NCI-H187 treated with DMSO at 0.1 percent for 48 hours (cell line): ENCODE data around the gene APAF1.

ENCODE experiments used
- DNase-seq: peaks from one replicate; lab custom pipeline; 2025; lab: John Stamatoyannopoulos, UW

APAF1 gene

GRCh38 chr12:98660521-98660920 lies 15.4 kb downstream of the APAF1 start:
- no peak for DNase-seq

DNA sequence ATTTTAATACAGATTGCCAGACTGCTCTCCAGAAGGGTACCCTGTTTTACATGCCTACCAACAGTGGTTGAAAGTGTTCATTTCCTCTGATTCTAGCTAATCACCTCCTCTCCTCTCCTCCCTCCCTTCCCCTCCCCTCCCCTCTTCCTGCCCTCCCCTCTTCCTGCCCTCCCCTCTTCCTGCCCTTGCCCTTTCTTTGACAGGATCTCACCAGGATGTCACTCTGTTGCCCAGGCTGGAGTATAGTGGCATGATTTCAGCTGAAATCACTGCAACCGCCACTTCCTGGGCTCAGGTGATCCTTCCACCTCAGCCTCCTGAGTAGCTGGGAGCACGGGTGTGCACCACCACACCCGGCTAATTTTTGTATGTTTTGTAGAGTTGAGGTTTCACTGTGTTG lies 24.7 kb downstream of the APAF1 start:
- DNase-seq, result no peak

DNA sequence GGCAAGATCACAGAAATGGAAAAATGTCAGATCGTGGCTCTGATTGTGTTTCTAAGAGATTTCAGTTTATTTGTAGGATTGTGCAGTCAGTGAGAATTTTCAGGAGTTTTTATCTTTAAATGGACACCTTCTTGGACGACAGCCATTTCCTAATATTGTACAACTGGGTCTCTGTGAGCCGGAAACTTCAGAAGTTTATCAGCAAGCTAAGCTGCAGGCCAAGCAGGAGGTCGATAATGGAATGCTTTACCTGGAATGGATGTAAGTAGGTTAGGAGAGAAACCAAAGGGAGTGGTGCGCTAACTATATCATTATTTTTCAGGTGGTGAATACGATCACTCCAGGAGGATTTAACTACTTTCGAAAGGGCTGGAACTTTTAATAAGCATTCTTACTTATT lies 26.4 kb downstream of the APAF1 start:
- DNase-seq, result no peak

- DNase-seq, result no peak
Measured at GRCh38 chr12:98674841-98675240, 29.8 kb downstream of the APAF1 start.

DNA sequence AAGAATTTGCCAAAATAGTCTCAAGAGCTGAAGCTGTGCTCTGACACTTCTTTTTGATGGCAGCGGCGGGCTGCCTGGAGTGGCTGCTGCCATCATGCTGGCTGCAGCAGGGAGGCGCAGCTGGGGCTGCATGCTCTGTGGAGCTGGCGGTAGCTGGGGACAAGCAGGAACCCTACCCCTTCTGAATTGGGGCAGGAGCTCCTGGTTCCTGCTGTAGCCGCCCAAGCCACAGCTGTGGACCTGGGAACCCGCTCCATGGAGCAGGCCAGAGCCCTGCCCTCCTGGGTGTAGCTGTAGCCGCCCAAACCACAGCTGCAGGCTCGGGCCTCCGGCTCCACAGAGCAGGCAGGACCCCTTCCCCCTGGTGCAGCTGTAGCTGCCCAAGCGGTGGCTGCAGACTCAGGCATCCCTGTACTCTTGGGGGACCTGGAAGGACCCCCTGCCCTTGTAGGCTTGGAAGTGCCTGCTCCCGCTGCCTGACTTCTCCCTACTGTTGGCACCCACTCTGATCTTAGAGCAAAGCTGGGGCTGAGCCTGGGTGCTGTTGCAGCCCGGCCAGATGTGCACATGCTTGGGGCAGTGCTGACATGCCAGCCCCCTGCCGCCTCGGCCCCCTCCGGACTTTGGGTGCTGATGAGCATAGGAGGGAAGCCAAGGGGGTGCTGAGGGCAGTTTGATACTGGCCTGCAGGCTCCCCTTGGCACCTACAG lies 33.3 kb downstream of the APAF1 start:
- DNase-seq, result no peak

DNA sequence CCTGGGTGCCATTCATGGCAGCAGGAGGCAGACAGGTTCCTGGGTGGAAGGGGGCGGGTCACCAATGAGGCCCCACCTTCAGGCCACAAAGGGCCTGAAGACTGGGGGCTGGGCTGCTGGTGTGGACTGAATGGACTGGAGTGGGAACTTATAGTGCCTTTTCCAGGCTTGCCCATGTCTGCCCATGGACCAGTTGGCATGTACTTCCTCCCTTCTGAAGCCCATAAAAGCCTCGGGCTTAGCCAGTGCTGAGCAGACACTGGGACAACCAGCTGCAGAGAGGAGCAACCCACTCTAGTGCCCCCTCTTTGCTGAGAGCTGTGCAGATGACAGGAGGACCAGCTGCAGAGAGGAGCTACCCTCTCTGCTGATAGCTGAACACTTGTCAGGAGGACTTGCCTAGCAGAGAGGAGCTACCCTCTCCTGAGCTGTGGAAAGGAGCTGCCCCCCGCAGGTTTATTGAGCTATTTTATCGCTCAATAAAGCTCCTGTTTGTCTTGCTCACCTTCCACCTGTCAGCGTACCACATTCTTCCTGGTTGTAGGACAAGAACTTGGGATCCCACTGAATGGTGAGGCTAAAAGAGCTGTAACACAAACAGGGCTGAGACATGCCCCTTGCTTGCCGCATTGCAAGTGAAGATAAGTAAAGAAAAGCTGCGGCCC lies 34.0 kb downstream of the APAF1 start:
- DNase-seq, result no peak

- DNase-seq, result no peak
Measured at GRCh38 chr12:98679611-98680005, 34.5 kb downstream of the APAF1 start.

- DNase-seq, result no peak
Measured at GRCh38 chr12:98684199-98684598, 39.1 kb downstream of the APAF1 start.

GRCh38 chr12:98686603-98687002 lies 41.5 kb downstream of the APAF1 start:
- no peak for DNase-seq

- DNase-seq, result no peak
Measured at GRCh38 chr12:98691351-98691750, 46.3 kb downstream of the APAF1 start.

DNA sequence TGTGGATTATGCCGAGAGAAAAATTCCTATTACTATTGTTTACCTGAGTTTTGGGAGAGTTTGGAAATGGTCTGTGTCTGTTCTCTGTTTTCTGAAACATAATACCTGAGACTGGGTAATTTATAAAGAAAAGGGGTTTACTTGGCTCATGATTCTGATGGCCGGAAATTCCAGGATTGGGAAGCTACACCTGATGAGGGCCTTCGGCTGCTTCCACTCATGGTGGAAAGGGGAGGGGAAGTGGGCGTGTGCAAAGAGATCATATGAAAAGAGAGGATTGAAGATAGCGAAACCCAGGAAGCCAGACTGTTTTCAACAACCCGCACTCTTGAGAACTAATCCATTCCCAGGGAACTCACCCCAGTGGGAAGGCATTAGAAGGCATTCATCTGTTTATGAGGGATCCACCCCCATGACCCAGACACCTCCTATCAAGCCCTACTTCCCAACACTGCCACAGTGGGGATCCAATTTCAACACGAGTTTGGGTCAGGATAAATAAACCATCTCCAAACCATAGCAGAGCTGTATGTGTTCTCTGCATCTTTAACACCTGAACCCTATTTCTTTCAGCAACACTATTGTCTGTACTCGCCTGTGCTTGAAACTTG lies 51.1 kb downstream of the APAF1 start:
- no peak for DNase-seq

DNA sequence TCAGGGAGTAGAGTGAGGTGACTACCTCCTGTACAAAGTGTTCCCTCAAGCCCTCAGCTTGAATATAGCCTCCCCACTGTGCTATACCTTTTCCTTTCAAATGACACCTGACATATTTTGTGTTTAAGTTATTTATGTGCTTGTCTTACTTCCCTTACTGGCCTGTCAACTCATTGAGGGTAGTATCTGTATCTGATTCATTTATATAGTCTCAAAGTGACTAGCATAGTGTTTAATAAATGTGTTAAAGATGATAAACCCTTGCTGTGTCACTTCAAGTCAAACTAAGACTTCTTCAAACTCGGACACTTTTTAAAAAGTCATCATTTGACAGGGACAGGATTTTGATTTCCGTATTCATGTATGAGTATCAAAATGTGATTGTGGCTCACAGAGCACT lies 52.1 kb downstream of the APAF1 start:
- no peak for DNase-seq

- peak; percentile 33 for DNase-seq
Measured at GRCh38 chr12:98698603-98699463, 53.7 kb downstream of the APAF1 start.

DNA sequence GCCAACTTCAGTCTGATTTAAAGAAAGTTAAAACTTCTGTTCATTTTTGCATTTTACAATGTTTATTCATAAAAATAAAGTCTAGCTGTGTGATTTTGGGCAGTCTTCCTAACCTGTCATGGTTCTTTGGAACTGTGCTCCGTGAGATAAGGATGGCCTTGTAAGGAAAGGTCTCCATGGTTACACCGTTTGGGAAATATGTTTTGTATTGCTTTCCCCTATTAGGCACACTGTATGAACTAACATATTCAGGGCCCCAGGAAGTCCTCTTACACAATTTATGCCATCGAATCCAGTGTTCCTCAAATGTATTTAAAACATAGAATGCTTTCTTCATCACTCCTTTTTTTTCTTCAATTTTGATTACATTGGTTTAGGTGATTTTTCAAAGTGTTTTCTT lies 54.5 kb downstream of the APAF1 start:
- DNase-seq, result no peak

GRCh38 chr12:98701166-98701565 lies 56.1 kb downstream of the APAF1 start:
- DNase-seq, result no peak

GRCh38 chr12:98709022-98709421 lies 63.9 kb downstream of the APAF1 start:
- DNase-seq, result no peak

DNA sequence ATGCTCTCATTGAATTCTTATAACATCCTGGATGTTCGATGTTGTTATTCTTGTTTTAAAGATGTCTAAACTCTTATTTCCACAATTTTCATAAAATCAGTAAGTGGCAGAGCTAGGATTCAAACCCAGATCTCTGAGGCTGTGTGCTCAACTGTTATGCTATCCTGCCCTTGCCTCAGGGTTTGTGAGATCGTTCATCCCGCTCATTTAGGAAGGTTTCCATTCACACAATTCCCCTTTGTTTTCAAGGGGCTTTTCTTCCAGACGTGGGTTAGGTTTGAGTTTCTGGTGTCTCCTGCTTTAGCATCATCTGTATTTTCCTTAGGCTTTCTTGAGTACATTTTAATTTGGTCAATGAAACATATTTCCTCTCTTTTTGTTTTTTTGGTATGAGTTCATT lies 69.3 kb downstream of the APAF1 start:
- DNase-seq, result no peak

- DNase-seq, result no peak
Measured at GRCh38 chr12:98719515-98720504, 74.7 kb downstream of the APAF1 start.

DNA sequence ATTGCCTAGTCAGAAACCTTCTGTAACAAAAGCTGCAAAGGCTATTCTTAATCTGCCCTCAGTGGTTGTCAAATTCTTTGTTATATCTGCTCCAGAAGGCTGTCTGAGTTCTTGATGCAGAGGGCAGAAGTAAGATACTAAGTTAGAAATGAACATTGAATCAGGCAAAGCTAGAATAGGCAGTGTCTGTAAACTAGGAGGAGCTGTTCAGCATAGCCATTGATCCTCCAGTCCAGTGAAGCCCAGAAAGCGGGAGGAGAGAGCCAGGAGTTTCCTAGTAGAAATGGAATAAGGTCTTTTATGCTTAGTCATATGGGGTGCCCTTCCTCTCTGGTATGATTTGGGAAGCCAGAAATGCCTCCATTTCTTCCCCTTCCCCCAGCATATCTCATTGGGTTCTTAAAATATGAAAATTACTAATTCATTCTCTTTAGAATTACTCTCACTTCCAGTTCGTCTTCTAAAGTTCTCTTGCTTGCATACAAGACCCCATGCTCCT lies 76.2 kb downstream of the APAF1 start:
- no peak for DNase-seq

DNA sequence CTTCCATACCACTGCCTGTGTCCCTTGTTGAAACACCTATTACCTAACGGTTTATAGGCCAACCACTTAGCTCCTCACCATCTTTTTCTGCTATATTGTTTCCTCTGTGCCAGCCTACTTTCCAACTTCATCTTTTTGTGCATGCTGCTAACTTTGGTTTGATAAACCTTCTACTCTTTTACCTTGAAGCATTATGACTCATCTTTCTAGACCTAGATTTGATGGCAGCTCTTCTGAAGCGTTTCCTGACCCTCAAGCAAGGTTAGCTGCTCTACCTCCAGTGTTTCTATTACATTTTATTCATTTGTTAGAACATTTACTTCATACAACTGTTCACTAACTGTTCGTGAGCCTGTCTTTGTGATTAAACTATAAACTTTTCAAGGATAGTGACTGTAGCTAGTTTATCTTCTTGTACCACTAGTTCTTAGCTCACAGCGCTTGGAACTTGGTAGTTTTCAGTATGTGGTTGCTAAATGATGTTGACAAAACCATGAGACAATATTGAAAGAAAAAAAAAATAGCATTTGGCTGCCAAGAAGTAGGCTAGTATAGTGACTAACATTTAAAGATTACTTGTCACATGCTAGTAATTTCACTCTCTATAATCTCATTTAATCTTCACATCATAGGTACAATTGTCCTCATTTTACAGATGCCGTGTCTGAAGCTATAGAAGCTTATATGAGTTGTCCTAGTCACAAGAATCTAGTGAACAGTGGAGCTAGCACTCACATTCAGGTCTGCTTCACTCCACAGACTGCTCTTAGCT lies 79.5 kb downstream of the APAF1 start:
- no peak for DNase-seq
